Measurements from ENCODE around the gene OGFR. TPM values are rescaled to one million over a fixed set of nuclear protein-coding genes. Genes with fewer than 3 reads are reported as not detected.

Gene OGFR
- total RNA-seq, 1 donor = 39.1 TPM

DNA sequence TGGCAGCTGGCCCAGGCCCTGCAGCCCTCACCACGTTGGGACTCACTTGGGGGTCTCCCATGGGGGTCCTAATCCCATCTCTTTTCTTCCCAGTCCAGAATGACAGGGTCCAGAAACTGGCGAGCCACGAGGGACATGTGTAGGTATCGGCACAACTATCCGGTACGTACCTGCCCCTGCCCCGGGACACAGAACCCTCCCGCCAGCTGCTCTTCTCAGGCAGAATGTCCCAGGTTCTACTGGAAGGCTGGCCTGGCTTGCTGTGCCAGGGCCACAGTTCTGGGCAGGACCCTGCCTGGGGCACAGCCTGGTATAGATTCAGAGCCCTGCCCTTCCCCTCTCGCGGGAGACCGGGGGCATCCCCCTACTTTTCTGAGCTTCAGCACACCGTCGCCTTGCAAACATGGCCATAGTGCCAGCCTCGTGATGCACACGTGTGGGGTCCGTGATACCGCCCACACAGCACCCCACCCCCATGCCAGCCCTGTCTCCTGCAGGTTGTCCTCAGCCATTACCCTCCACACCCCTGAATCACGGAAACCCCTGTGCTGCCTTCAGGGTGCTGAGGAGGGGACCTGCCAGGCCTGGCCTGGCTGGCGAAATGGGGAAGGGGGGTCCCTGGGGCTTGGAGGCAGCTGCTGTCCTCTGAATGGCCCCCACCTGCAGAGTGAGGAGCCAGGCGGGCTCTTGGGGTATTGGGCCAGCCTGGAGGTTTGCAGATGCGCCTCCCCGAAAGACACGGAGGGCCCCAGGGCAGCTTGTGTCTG lies 3.0 kb downstream of the OGFR start:
- Histone ChIP-seq H3K9me3 (ENCODE audit: low read depth, low read length) (no peaks in the 10 kb centered on the region), H3K79me2 (ENCODE audit: insufficient read depth, low read length) (peaks cover 32% of the 10 kb centered on the region), H4K20me1 (ENCODE audit: insufficient read depth, low read length) (peaks cover 48% of the 10 kb centered on the region), H2AFZ (ENCODE audit: low read length) (no peak overlapping the region), H3K4me3 (ENCODE audit: insufficient read depth, low read length) (no peak overlapping the region), H3K27me3 (ENCODE audit: insufficient read depth, low read length) (no peaks in the 10 kb centered on the region), H3K4me1 (ENCODE audit: insufficient read depth, low read length) (peaks cover 14% of the 10 kb centered on the region), H3K4me2 (ENCODE audit: insufficient read depth, low read length) (no peak overlapping the region), H3K27ac (ENCODE audit: low read depth, low read length) (no peak overlapping the region), H3K36me3 (ENCODE audit: insufficient read depth, low read length) (peaks cover 37% of the 10 kb centered on the region)
- no peak for DNase-seq (ENCODE audit: insufficient read length, low spot score, missing footprints)
- TF ChIP-seq, protein P1, sequence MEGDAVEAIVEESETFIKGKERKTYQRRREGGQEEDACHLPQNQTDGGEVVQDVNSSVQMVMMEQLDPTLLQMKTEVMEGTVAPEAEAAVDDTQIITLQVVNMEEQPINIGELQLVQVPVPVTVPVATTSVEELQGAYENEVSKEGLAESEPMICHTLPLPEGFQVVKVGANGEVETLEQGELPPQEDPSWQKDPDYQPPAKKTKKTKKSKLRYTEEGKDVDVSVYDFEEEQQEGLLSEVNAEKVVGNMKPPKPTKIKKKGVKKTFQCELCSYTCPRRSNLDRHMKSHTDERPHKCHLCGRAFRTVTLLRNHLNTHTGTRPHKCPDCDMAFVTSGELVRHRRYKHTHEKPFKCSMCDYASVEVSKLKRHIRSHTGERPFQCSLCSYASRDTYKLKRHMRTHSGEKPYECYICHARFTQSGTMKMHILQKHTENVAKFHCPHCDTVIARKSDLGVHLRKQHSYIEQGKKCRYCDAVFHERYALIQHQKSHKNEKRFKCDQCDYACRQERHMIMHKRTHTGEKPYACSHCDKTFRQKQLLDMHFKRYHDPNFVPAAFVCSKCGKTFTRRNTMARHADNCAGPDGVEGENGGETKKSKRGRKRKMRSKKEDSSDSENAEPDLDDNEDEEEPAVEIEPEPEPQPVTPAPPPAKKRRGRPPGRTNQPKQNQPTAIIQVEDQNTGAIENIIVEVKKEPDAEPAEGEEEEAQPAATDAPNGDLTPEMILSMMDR (IDR thresholded peaks at IDR 0.05; ENCODE audit: extremely low read depth, low read depth, low read length) = no peak

DNA sequence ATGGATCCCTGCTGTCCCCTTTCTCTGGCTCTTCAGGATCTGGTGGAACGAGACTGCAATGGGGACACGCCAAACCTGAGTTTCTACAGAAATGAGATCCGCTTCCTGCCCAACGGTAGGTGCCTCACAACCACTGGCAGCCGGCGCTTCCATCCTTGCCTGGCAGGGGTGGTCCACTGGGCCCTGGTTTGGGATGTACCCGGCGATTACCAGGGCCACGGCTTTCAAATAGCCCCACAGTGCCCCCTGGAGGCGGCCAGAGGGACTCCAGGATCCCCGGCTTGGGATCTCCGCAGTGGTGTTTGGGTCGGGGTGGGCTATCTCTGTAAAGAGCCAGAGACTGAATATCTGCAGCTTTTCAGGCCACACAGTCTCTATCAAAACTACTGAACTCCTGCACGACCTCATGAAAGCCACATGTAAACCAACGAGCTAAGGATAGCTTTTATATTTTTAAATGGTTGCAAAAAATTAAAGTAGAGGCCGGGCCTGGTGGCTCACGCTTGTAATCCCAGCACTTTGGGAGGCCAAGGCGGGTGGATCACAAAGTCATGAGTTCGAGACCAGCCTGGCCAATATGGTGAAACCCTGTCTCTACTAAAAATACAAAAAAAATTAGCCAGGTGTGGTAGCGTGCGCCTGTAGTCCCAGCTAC lies 3.7 kb downstream of the OGFR start:
- H3K36me3 ChIP-seq (ENCODE audit: insufficient read depth, low read length) = peaks cover 40% of the 10 kb centered on the region
- DNase-seq (ENCODE audit: insufficient read length, low spot score, missing footprints) = peak; percentile 100

DNA sequence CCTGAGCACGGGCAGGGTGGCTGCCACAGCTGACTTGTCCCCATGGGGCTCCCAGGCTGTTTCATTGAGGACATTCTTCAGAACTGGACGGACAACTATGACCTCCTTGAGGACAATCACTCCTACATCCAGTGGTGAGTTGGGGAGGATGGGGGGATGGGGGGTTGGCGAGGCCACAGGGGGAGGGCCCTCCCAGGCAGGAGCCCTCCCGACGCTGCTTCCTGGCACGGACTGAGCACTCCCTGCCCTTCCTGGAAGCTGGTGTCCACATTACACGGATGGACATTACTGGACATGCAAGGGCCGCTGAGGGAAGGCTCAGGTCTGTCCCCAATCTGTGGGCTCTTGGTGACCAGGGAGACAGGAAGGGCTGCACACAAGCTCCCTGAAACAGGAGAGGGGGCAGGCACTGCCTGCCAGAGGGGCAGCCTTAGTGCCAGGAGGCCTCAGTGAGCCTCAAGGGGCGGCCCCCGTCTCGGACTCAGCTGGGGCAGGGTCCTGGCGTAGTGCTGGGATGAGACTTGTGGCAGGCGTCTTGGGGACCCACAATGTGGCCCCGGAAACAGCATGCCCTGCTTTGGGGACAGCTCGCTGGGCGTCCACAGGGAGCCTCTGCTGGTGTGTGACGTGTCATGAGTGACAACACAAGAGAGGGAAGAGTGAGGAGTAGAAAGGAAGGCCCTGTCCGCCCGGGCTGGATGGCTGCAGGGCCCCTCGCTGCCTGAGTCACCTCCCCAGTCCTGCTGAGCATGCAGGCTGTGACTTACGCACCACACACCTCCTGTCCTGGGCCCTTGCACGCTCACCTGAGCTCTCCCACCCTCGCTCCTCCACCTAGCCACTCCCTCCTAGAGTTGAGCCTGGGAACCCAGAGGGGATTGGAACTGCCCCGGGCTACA lies 5.1 kb downstream of the OGFR start:
- TF ChIP-seq, protein P1 (IDR thresholded peaks at IDR 0.05; ENCODE audit: extremely low read depth, low read depth, low read length) = no peak
- peaks cover 5% of the 10 kb centered on the region for H3K27me3 ChIP-seq (ENCODE audit: insufficient read depth, low read length)
- H3K4me1 ChIP-seq (ENCODE audit: insufficient read depth, low read length) = peaks cover 14% of the 10 kb centered on the region
- peaks cover 40% of the 10 kb centered on the region for H3K36me3 ChIP-seq (ENCODE audit: insufficient read depth, low read length)
- H3K4me2 ChIP-seq (ENCODE audit: insufficient read depth, low read length) = no peak overlapping the region
- no peak overlapping the region for H3K27ac ChIP-seq (ENCODE audit: low read depth, low read length)
- no peaks in the 10 kb centered on the region for H3K9me3 ChIP-seq (ENCODE audit: low read depth, low read length)
- H3K79me2 ChIP-seq (ENCODE audit: insufficient read depth, low read length) = peaks cover 32% of the 10 kb centered on the region
- H4K20me1 ChIP-seq (ENCODE audit: insufficient read depth, low read length) = peaks cover 56% of the 10 kb centered on the region
- no peak overlapping the region for H2AFZ ChIP-seq (ENCODE audit: low read length)
- no peak overlapping the region for H3K4me3 ChIP-seq (ENCODE audit: insufficient read depth, low read length)
- DNase-seq (ENCODE audit: insufficient read length, low spot score, missing footprints) = no peak

More for the DNA sequence above, 3.7 kb downstream of the OGFR start:
- no peak overlapping the region for H2AFZ ChIP-seq (ENCODE audit: low read length)
- H3K27me3 ChIP-seq (ENCODE audit: insufficient read depth, low read length) = no peaks in the 10 kb centered on the region
- peaks cover 32% of the 10 kb centered on the region for H3K79me2 ChIP-seq (ENCODE audit: insufficient read depth, low read length)
- H3K27ac ChIP-seq (ENCODE audit: low read depth, low read length) = no peak overlapping the region
- peaks cover 14% of the 10 kb centered on the region for H3K4me1 ChIP-seq (ENCODE audit: insufficient read depth, low read length)
- H3K4me3 ChIP-seq (ENCODE audit: insufficient read depth, low read length) = no peak overlapping the region
- no peaks in the 10 kb centered on the region for H3K9me3 ChIP-seq (ENCODE audit: low read depth, low read length)
- TF ChIP-seq, protein P1 (IDR thresholded peaks at IDR 0.05; ENCODE audit: extremely low read depth, low read depth, low read length) = peak; percentile 86
- no peak overlapping the region for H3K4me2 ChIP-seq (ENCODE audit: insufficient read depth, low read length)
- peaks cover 48% of the 10 kb centered on the region for H4K20me1 ChIP-seq (ENCODE audit: insufficient read depth, low read length)
